Loucy (cell line): Measurements from ENCODE around the gene ETFRF1.

Experiments
- H2AFZ ChIP-seq: fragments of 200-600 bp; sonication (generic); 2 replicates; pipeline ENCODE4 v1.6.0; 2016; ENCODE audit warnings: antibody characterized with exemption, mild to moderate bottlenecking, low read length, moderate library complexity
- H3F3A ChIP-seq: fragments of 200-600 bp; 2 replicates; pipeline ENCODE4 v1.6.0; 2016; ENCODE audit warnings: antibody characterized with exemption, low read depth, mild to moderate bottlenecking
- H3K27me3 ChIP-seq: fragments of 200-600 bp; sonication (generic); 2 replicates; pipeline ENCODE4 v1.6.1; 2014; ENCODE audit warnings: low read length, mild to moderate bottlenecking; ENCODE audit not compliant: insufficient read depth, poor library complexity, severe bottlenecking
- H3K36me3 ChIP-seq: fragments of 200-600 bp; sonication (generic); 2 replicates; pipeline ENCODE4 v1.6.1; 2016; ENCODE audit warnings: low read length; ENCODE audit not compliant: insufficient read depth
- H3K4me1 ChIP-seq: fragments of 200-600 bp; sonication (generic); 2 replicates; pipeline ENCODE4 v1.5.1; 2014; ENCODE audit warnings: low read length, mild to moderate bottlenecking; ENCODE audit not compliant: insufficient read depth, poor library complexity, severe bottlenecking
- H3K4me2 ChIP-seq: fragments of 200-600 bp; sonication (generic); 2 replicates; pipeline ENCODE4 v1.6.0; 2014; ENCODE audit warnings: antibody characterized with exemption, low read length, low read depth, mild to moderate bottlenecking; ENCODE audit not compliant: poor library complexity, severe bottlenecking
- H3K4me3 ChIP-seq: fragments of 200-600 bp; sonication (generic); 2 replicates; pipeline ENCODE4 v1.5.1; 2014; ENCODE audit warnings: low read length, mild to moderate bottlenecking, mixed read lengths; ENCODE audit not compliant: poor library complexity, severe bottlenecking
- H3K79me2 ChIP-seq: fragments of 200-600 bp; sonication (generic); 2 replicates; pipeline ENCODE4 v1.6.1; 2014; ENCODE audit warnings: low read length; ENCODE audit not compliant: insufficient read depth
- H3K9ac ChIP-seq: fragments of 200-600 bp; sonication (generic); 2 replicates; pipeline ENCODE4 v1.6.0; 2014; ENCODE audit warnings: mild to moderate bottlenecking, low read depth, low read length, moderate library complexity; ENCODE audit not compliant: poor library complexity, severe bottlenecking
- H3K9me2 ChIP-seq: fragments of 200-600 bp; sonication (generic); replicated peaks from 2 replicates; pipeline ENCODE4 v1.6.1; 2016; ENCODE audit warnings: low read depth, low read length, mixed read lengths
- H3K9me3 ChIP-seq: fragments of 200-600 bp; sonication (generic); 2 replicates; pipeline ENCODE4 v1.6.1; 2014; ENCODE audit warnings: mild to moderate bottlenecking, antibody characterized with exemption, low read length, low read depth; ENCODE audit not compliant: insufficient read depth
- H4K20me1 ChIP-seq: fragments of 200-600 bp; sonication (generic); 2 replicates; pipeline ENCODE4 v1.6.0; 2014; ENCODE audit warnings: antibody characterized with exemption, low read length, mild to moderate bottlenecking; ENCODE audit not compliant: insufficient read depth, poor library complexity, severe bottlenecking
- CTCF ChIP-seq: fragments of 200-600 bp; sonication (generic); conservative IDR thresholded peaks from 2 replicates; pipeline ENCODE4 v1.5.1; 2014; ENCODE audit warnings: mild to moderate bottlenecking, antibody characterized with exemption, low read length
- EZH2phosphoT487 ChIP-seq: fragments of 200-600 bp; IDR thresholded peaks from 2 replicates; pipeline ENCODE4 v1.6.1; 2018; ENCODE audit warnings: antibody characterized with exemption, mild to moderate bottlenecking, moderate library complexity, borderline replicate concordance

The ETFRF1 gene

GRCh38 chr12:25254271-25254880, 59.3 kb downstream of the ETFRF1 start:
- no peaks in the 10 kb centered on the region for H3K36me3 ChIP-seq
- H2AFZ ChIP-seq, result no peak overlapping the region; the same call in 1 of the 2 replicates

More at GRCh38 chr12:25254271-25254880, 59.3 kb downstream of the ETFRF1 start:
- Histone ChIP-seq H4K20me1 (peaks cover 9% of the 10 kb centered on the region), H3F3A (no peaks in the 10 kb centered on the region), H3K79me2 (peaks cover 9% of the 10 kb centered on the region), H3K9me2 (no peaks in the 10 kb centered on the region), H3K9me3 (no peaks in the 10 kb centered on the region), H3K4me2 (no peak overlapping the region), H3K4me3 (no peak overlapping the region), H3K4me1 (peaks cover 12% of the 10 kb centered on the region), H3K27me3 (no peaks in the 10 kb centered on the region), H3K9ac (no peak overlapping the region)
- TF ChIP-seq CTCF (no peak), EZH2phosphoT487 (no peak)
